ENCODE results near the gene DAPK2. TPM values are rescaled to one million over a fixed set of nuclear protein-coding genes. Genes with fewer than 3 reads are reported as not detected.

DAPK2 gene
- total RNA-seq, 1 donor from 2014 or later: 14.6 TPM

- DNase-seq: no peak
Observed at GRCh38 chr15:63941698-63942465, 104.4 kb downstream of the DAPK2 start.

- no peak for DNase-seq
Observed at GRCh38 chr15:63940966-63941620, 105.2 kb downstream of the DAPK2 start.

GRCh38 chr15:63939531-63940130, 106.7 kb downstream of the DAPK2 start:
- DNase-seq: peak; percentile 31

- DNase-seq: no peak
Observed at GRCh38 chr15:63938486-63939061, 107.7 kb downstream of the DAPK2 start.

- DNase-seq: no peak
Observed at GRCh38 chr15:63933522-63933921, 112.8 kb downstream of the DAPK2 start.

GRCh38 chr15:63931556-63931955, 114.7 kb downstream of the DAPK2 start:
- no peak for DNase-seq

GRCh38 chr15:63930034-63930433, 116.3 kb downstream of the DAPK2 start:
- DNase-seq: no peak

- DNase-seq: no peak
Observed at GRCh38 chr15:63928185-63928842, 118.0 kb downstream of the DAPK2 start.

- DNase-seq: no peak
Observed at GRCh38 chr15:63923993-63924950, 122.0 kb downstream of the DAPK2 start.

GRCh38 chr15:63922916-63923315, 123.4 kb downstream of the DAPK2 start:
- no peak for DNase-seq

GRCh38 chr15:63922261-63922904, 123.9 kb downstream of the DAPK2 start:
- peak; percentile 45 for DNase-seq

- DNase-seq: no peak
Observed at GRCh38 chr15:63920504-63921175, 125.6 kb downstream of the DAPK2 start.

- no peak for DNase-seq
Observed at GRCh38 chr15:63918901-63919348, 127.4 kb downstream of the DAPK2 start.

GRCh38 chr15:63918317-63918672, 128.0 kb downstream of the DAPK2 start:
- no peak for DNase-seq

- DNase-seq: no peak
Observed at GRCh38 chr15:63917588-63918316, 128.5 kb downstream of the DAPK2 start.

GRCh38 chr15:63915873-63916771, 130.2 kb downstream of the DAPK2 start:
- peak; percentile 85 for DNase-seq

- peak; percentile 40 for DNase-seq
Observed at GRCh38 chr15:63915209-63915872, 130.9 kb downstream of the DAPK2 start.
